Measurements from ENCODE around the gene METTL9. TPM values are rescaled to one million over a fixed set of nuclear protein-coding genes. Genes with fewer than 3 reads are reported as not detected.

The METTL9 gene
- total RNA-seq, 1 donor from 2014 or later: 225 TPM

GRCh38 chr16:21703589-21704174 lies 104.3 kb downstream of the METTL9 start:
- TF ChIP-seq, protein P1, sequence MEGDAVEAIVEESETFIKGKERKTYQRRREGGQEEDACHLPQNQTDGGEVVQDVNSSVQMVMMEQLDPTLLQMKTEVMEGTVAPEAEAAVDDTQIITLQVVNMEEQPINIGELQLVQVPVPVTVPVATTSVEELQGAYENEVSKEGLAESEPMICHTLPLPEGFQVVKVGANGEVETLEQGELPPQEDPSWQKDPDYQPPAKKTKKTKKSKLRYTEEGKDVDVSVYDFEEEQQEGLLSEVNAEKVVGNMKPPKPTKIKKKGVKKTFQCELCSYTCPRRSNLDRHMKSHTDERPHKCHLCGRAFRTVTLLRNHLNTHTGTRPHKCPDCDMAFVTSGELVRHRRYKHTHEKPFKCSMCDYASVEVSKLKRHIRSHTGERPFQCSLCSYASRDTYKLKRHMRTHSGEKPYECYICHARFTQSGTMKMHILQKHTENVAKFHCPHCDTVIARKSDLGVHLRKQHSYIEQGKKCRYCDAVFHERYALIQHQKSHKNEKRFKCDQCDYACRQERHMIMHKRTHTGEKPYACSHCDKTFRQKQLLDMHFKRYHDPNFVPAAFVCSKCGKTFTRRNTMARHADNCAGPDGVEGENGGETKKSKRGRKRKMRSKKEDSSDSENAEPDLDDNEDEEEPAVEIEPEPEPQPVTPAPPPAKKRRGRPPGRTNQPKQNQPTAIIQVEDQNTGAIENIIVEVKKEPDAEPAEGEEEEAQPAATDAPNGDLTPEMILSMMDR (IDR thresholded peaks at IDR 0.05; ENCODE audit: insufficient read depth, low read length, severe bottlenecking): no peak
- no peaks in the 10 kb centered on the region for H3K36me3 ChIP-seq (ENCODE audit: control insufficient read depth, insufficient read depth, low read length)
- no peak overlapping the region for H3K4me3 ChIP-seq (ENCODE audit: low read depth, low read length)

GRCh38 chr16:21704266-21704665 lies 104.9 kb downstream of the METTL9 start:
- no peak overlapping the region for H3K4me3 ChIP-seq (ENCODE audit: low read depth, low read length)
- no peaks in the 10 kb centered on the region for H3K36me3 ChIP-seq (ENCODE audit: control insufficient read depth, insufficient read depth, low read length)
- no peaks in the 10 kb centered on the region for H3K27me3 ChIP-seq (ENCODE audit: control insufficient read depth, insufficient read depth, low read length)
- DNase-seq (ENCODE audit: low read depth) (no peak), FAIRE-seq (no peak)
- TF ChIP-seq, protein P1 (IDR thresholded peaks at IDR 0.05; ENCODE audit: insufficient read depth, low read length, severe bottlenecking): no peak

More at GRCh38 chr16:21703589-21704174, 104.3 kb downstream of the METTL9 start:
- FAIRE-seq (peak; percentile 52), DNase-seq (ENCODE audit: low read depth) (peak; percentile 75)
- H3K27me3 ChIP-seq (ENCODE audit: control insufficient read depth, insufficient read depth, low read length): no peaks in the 10 kb centered on the region

GRCh38 chr16:21704733-21705132 lies 105.4 kb downstream of the METTL9 start:
- TF ChIP-seq, protein P1 (IDR thresholded peaks at IDR 0.05; ENCODE audit: insufficient read depth, low read length, severe bottlenecking): no peak
- H3K27me3 ChIP-seq (ENCODE audit: control insufficient read depth, insufficient read depth, low read length): no peaks in the 10 kb centered on the region
- no peaks in the 10 kb centered on the region for H3K36me3 ChIP-seq (ENCODE audit: control insufficient read depth, insufficient read depth, low read length)
- no peak overlapping the region for H3K4me3 ChIP-seq (ENCODE audit: low read depth, low read length)
- DNase-seq (ENCODE audit: low read depth): no peak
- FAIRE-seq: peak; percentile 55

Other genes starting within 250 kb of the METTL9 start
- gene IGSF6, start 53.0 kb downstream of the METTL9 start, total RNA-seq: 0.26 and 0.38 TPM in 2 replicates
- gene OTOA, start 64.4 kb downstream of the METTL9 start, total RNA-seq: not detected in 2 replicates

Data from bronchial epithelial cell (primary cell).